ENCODE measurements around the gene NLGN3. TPM values are rescaled to one million over a fixed set of nuclear protein-coding genes. Genes with fewer than 3 reads are reported as not detected.

Gene NLGN3
- total and polyA plus RNA-seq, 2 donors (not counting 3 experiments of a cell fraction or from before 2014, with no cell fraction given), result 0.37 to 0.40 TPM

- Histone ChIP-seq H3K4me3 (replicated peaks in 1 of 3; ENCODE audit: insufficient read depth in 1 of 3, low read depth in 1 of 3, low read length in 3 of 3) (no peak overlapping the region), H3K79me2 (ENCODE audit: control insufficient read depth, insufficient read depth, low read length) (no peaks in the 10 kb centered on the region), H3K9me3 (replicated peaks; ENCODE audit: control insufficient read depth, insufficient read depth, low read length) (no peaks in the 10 kb centered on the region), H3K27me3 (ENCODE audit: control insufficient read depth in 2 of 2, insufficient read depth in 2 of 2, low read length in 2 of 2) (no peaks in the 10 kb centered on the region), H4K20me1 (replicated peaks; ENCODE audit: control insufficient read depth, extremely low read depth, insufficient read depth, low read length) (no peaks in the 10 kb centered on the region), H2AFZ (ENCODE audit: low read depth, low read length) (no peak overlapping the region), H3K9ac (replicated peaks; ENCODE audit: extremely low read depth, insufficient read depth, low read length) (no peak overlapping the region), H3K4me1 (ENCODE audit: control insufficient read depth, extremely low read depth, insufficient read depth, low read length) (peaks cover 2% of the 10 kb centered on the region), H3K4me2 (ENCODE audit: insufficient read depth, low read length) (no peak overlapping the region), H3K9me1 (replicated peaks; ENCODE audit: control insufficient read depth, extremely low read depth, insufficient read depth, low read length) (no peaks in the 10 kb centered on the region), H3K27ac (ENCODE audit: insufficient read depth, low read depth, low read length) (no peak overlapping the region), H3K36me3 (ENCODE audit: control insufficient read depth in 2 of 2, extremely low read depth in 1 of 2, insufficient read depth in 2 of 2, low read length in 2 of 2) (no peaks in the 10 kb centered on the region)
- TF ChIP-seq EZH2 (IDR thresholded peaks at IDR 0.05; ENCODE audit: borderline replicate concordance, low read depth, low read length, severe bottlenecking), result no peak
- TF ChIP-seq MAX (IDR thresholded peaks at IDR 0.05; ENCODE audit: insufficient read depth, insufficient read length), result no peak
- TF ChIP-seq CTCF (IDR thresholded peaks at IDR 0.05; ENCODE audit: extremely low read depth in 1 of 2, insufficient read depth in 1 of 2, low read depth in 1 of 2, low read length in 2 of 2), result no peak
- TF ChIP-seq MYC (IDR thresholded peaks at IDR 0.05; ENCODE audit: low read depth, low read length), result no peak
- no peak for TF ChIP-seq POLR2A (IDR thresholded peaks at IDR 0.05; ENCODE audit: low read depth, low read length)
- no peak for TF ChIP-seq GATA2 (IDR thresholded peaks at IDR 0.05; ENCODE audit: insufficient read depth, insufficient read length, low read depth, low read length)
- TF ChIP-seq FOS (IDR thresholded peaks at IDR 0.05; ENCODE audit: borderline replicate concordance, insufficient read depth, low read length), result no peak
- TF ChIP-seq POLR2AphosphoS5 (IDR thresholded peaks at IDR 0.05; ENCODE audit: insufficient read depth, low read depth, low read length), result no peak
- TF ChIP-seq JUN (IDR thresholded peaks at IDR 0.05; ENCODE audit: borderline replicate concordance, insufficient read depth, insufficient read length, low read depth), result no peak
- DNase-seq (ENCODE audit: low read depth, low spot score), result no peak
- ChIA-PET POLR2A (interaction anchor here (0.5 kb wide), 1 partner anchor 15 kb away, joined by 4 read pairs; no protein-coding TSS in a partner anchor), CTCF (no interaction called here)
- dilution Hi-C loops (cut with MboI; ENCODE audit: extremely low pct_ligation_motif_present, low sequenced_read_pairs) (no loop called here), intact Hi-C loops (cut with micrococcal nuclease) (no loop called here)
- no peak for FAIRE-seq
- no TSS peak for BruUV-seq (replicated peaks)
Observed at GRCh38 chrX:71195964-71196649, 51.5 kb downstream of the NLGN3 start.
